ENCODE data around the gene GPR142.
A peak's percentile ranks its signal among the peaks of the same experiment; 100 is the strongest.

Gene GPR142

DNA sequence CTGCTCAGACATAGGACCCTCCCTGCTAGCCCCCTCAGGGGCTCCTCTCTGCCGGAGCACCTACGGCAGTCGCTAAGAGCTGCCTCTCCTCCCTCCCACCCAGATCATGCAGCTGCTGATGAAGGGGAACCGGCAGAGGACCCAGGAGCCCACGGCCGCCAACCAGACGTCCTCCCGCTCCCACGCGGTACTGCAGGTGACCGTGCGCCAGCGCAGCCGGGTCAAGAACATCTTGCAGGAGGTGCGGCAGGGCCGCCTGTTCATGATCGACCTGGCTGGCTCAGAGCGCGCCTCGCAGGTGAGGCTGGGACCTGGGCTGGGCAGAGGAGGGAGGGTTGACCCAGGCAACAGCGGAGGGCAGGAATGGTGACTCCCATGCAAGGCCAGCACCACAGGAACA, 22.6 kb upstream of the GPR142 start:
- DNase-seq (ENCODE audit: low read depth): no peak

DNA sequence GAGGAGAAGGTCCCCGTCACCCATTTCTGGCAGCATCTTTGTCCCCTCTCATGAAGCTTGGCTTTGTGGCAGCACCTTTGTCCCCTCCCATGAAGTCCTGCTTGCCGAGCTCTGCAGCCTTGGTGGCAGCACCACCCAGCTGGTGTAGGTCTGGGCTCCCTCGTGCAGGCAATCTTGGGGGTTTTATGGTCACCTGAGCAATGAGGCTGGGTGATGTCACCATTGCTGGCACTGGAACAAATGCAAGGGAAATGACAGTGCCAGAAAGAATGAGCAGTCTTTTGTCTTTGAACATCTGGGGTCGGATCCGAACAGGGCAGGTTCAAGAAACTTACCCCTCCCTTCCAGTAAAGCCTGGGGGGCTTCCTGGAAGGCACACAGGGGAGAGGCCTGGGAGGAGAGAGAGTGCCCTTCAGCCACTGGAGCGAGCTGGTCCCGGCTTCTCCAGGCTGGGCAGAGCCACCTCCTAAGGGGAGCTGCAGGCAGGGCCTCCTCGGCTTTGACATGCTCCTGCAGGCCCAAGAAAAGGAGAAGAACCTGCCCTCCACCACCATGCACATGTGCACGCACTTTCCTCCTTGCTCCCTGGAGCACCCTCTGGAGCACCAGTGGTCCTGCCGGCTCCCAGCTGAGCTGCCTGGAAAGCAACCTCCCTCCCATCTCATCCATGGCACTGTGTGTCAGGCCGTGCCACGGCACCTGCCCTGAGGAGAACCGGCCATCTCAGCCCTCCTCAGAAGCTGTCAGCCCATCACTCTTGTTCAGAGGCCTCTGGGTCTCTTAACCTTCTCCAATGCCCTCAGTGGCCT, 21.7 kb upstream of the GPR142 start:
- no peak for DNase-seq (ENCODE audit: low read depth)

DNA sequence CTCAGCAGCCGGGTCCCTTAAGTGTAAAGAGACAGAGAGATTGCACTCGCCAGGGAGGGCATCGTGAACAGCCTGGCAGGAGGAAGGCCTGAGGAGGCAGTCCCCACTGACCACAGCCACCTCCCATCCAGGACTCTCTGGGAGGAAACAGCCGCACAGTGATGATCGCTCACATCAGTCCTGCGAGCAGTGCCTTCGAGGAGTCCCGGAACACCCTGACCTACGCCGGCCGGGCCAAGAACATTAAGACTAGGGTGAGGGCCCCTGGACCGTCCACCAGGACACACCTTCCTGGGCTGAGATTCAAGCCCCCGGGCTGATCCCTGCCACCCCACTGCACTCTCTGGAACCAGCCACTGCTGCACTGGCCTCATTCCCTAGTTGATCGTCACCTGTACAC, 19.7 kb upstream of the GPR142 start:
- DNase-seq (ENCODE audit: low read depth): no peak

DNA sequence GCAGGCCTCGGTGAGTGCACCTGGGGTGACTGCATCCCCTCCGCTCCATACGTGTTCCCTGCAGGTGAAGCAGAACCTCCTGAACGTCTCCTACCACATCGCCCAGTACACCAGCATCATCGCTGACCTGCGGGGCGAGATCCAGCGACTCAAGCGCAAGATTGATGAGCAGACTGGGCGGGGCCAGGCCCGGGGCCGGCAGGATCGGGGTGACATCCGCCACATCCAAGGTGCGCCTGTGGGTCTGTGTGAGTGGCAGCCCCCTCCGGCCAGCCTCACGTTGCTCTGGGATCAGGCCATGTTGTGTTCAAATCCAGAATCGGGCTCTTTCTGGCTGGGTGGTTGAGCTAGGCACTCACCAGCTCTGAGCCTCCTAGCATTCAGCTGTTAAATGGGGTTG, 18.2 kb upstream of the GPR142 start:
- DNase-seq (ENCODE audit: low read depth): no peak

DNA sequence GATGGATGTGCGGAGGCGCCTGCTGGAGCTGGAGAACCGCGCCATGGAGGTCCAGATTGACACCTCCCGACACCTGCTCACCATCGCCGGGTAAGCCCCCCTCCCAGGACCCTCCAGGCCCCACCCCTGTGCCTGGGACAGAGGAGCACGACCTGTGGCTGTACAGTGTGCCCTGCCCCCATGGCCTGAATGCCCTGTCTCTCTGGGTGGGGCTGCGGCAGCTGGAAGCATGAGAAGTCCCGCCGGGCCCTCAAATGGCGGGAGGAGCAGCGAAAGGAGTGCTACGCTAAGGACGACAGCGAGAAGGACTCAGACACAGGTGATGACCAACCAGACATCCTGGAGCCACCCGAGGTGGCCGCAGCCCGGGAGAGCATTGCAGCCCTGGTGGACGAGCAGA, 16.8 kb upstream of the GPR142 start:
- no peak for DNase-seq (ENCODE audit: low read depth)

DNA sequence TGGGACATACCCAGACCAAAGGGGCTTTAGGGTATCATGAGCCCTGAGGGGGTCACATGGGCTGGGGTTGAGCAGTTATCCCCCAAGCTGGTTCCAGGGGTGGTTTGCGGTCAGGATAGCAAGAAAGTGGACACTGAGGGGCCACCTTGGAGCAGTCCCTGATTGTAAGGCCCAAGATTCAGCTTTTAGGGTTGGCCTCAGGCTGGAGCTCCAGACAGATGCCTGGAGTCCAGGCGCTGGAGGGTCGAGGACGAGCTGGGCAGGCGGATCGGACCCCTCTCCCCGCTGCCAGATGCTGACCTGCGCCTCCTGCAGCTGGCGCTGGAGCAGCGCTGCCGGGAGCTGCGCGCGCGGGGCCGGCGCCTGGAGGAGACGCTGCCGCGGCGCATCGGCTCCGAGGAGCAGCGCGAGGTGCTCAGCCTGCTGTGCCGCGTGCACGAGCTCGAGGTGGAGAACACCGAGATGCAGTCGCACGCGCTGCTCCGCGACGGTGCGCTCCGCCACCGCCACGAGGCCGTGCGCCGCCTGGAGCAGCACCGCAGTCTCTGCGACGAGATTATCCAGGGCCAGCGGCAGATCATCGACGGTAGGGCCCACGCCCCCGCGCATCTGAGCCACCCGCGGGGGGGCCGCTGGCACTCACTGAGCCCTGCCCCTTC, 15.6 kb upstream of the GPR142 start:
- DNase-seq (ENCODE audit: low read depth): no peak

DNA sequence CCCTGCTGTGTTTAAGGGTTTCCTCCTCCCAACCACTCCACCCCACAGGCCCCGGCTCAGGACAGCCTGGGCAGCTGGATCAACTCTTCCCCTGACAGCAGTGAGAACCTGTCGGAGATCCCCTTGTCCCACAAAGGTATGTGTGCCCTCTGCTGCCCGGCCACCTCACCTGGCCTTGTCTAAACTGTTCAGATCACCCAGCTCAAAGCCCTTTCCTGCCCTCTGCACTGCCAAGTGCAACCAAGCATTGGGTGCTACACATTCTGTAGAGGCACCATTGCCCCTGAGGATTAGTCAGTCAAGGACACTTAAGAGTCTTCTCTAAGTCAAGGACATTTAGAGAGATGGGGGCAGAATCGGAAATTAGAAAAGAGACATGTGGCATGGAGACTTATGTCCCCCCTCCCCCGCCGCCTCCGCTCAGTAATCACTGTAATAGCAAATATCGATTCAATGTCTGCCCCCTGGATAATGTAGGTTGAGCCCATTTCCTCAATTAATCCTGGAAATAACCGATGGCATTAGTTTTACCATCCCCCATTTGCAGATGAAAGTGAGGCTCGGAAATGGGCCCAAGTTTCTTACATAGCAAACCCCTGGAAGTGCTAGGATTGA, 13.8 kb upstream of the GPR142 start:
- no peak for DNase-seq (ENCODE audit: low read depth)

DNA sequence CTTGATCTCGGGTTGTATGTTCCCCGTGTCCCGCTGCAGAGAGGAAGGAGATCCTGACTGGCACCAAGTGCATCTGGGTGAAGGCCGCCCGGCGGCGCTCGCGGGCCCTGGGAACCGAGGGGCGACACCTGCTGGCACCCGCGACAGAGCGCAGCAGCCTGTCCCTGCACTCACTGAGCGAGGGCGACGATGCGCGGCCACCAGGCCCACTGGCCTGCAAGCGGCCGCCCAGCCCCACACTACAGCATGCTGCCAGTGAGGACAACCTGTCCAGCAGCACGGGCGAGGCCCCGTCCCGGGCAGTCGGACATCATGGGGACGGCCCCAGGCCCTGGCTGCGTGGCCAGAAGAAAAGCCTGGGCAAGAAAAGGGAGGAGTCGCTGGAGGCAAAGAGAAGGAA, 13.2 kb upstream of the GPR142 start:
- no peak for DNase-seq (ENCODE audit: low read depth)

DNA sequence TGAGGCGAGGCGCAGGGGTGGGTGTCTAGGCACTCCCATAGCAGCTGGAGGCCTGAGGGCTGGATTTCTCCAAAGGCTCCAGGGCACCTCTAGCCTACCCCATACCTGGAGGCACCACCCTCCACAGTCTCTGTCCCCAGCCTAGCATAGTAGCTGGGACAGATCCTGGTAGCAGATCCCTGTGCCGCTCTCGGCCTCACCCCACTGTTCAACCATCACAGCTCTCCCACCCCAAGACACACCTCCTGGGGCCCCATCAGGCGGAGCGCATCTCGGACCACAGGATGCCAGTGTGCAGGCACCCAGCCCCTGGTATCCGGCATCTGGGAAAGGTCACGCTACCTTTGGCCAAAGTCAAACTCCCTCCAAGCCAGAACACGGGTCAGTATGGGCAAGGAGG, 12.7 kb upstream of the GPR142 start:
- DNase-seq (ENCODE audit: low read depth): no peak

DNA sequence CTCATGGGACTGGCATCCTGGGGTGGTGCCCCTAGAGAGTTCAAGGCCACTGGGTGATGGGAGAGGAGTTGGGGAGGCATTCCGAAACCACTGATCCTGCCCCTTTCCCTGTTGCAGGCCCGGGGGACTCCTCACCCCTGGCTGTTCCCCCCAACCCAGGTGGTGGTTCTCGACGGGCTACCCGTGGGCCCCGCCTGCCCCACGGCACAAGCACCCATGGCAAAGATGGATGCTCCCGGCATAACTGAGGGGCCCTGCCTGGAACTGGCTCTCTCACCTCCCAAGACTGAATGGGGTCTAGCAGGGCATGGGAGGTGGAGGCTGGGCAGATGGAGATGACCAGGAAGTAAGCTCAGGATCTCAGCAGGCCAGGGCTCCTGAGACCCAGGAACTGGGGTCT, 12.2 kb upstream of the GPR142 start:
- no peak for DNase-seq (ENCODE audit: low read depth)

DNA sequence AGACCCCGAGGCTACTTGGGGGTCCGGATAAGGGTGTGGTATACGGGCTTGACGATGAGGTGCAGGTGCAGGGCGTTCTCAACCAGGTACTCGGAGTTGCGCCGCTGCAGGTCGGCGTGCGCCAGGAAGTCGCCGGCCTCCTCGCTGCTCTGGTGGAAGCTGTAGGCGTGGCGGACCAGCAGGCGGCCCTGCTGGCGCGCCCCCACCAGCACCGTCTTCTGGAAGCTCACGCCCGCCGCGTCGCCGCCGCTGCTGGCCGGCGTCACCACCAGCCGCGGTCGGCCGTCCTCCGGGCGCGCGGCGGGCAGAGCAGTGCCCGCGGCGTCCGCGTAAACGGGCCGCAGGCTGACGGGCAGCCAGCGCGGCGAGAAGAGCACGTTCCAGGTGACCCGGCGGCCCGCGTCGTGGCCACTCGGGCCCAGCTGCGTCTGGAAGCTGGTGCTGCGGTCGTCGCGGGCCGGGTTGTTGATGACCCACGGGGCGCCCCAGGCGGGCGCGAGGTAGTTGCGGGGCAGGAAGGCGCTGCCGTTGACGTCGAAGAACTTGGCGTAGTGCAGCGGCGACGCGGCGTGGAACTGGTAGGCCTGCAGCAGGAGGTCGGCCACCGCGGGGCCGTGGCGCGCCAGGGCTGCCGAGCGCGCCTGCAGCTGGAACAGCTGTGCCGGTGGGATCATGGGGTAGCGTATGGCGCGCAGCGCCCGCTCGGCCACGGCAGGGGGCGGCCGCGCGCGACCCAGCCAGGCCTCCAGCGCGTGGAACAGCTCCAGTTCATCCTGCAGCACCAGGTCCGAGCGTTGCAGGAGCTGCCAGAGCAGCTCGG, 10.4 kb upstream of the GPR142 start:
- DNase-seq (ENCODE audit: low read depth): no peak

DNA sequence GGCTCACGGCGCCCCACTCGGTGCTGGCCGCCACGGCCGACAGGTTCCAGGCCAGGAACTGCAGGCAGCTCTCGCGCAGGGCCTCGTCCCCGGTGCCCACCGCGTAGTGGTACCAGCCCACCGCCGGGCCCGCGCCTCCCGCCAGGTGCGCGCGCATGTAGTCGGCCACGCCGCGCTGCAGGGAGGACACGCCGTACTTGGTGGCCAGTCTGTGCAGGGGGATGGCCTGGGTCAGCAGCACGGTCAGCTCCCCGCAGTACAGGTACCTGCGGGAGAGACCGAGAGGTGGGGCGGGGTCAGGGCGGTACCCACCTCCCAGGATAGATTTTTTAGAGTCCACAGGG, 9.9 kb upstream of the GPR142 start:
- no peak for DNase-seq (ENCODE audit: low read depth)

DNA sequence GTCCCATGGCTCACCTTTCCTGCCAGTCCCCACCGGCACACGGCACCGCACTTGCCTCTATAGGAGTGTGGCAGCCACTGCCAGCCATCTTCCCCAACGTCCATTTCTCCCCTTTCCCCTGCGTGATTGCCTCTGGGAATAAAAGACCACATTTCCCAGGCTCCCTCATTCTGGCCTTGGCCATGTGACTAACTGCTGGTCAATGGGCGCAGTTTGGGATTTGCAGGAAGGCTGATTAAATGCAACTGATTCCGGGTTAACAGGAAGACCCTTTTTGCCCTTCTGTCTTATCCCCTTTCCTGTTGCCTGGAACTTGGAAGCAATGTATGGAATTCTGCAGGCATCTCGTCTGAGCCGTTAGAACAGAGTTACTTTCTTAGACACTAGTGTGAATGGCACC, 8.6 kb upstream of the GPR142 start:
- DNase-seq (ENCODE audit: low read depth): no peak

DNA sequence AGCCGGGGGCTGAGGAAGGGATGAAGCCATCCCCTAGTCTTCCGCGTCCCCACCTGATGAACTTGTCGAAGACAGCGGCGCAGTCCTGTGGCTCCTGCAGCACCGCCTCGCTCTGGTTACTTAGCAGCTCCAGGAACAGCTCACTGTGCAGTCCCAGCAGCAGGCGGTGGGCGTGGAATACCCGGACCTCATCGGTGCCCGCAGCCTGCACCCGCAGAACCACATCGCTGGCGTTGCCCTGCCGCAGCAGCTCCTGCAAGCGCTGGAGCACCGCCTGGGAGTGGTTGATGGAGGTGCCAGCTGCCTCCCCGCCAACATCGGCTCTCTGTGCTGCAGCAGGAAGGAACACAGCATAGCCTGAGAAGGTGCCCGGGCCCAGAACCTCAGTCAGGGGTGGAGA, 7.4 kb upstream of the GPR142 start:
- DNase-seq (ENCODE audit: low read depth): no peak

DNA sequence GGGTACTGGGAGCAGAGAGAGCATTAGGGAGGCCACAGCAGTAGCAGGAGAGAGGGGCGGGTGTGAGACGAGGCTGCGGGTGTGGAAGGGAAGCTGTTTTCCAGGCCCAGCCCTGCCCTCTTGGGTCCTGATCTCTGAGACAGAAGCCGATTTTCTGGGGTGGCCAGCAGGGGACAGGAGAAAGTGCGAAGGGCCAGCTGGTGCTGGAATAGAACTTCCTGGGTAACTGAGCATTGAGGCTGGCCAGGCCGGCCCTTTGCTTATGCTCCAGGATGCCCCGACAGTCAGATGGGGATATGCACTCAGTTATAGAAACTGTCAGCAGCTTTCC, 6.4 kb upstream of the GPR142 start:
- no peak for DNase-seq (ENCODE audit: low read depth)

DNA sequence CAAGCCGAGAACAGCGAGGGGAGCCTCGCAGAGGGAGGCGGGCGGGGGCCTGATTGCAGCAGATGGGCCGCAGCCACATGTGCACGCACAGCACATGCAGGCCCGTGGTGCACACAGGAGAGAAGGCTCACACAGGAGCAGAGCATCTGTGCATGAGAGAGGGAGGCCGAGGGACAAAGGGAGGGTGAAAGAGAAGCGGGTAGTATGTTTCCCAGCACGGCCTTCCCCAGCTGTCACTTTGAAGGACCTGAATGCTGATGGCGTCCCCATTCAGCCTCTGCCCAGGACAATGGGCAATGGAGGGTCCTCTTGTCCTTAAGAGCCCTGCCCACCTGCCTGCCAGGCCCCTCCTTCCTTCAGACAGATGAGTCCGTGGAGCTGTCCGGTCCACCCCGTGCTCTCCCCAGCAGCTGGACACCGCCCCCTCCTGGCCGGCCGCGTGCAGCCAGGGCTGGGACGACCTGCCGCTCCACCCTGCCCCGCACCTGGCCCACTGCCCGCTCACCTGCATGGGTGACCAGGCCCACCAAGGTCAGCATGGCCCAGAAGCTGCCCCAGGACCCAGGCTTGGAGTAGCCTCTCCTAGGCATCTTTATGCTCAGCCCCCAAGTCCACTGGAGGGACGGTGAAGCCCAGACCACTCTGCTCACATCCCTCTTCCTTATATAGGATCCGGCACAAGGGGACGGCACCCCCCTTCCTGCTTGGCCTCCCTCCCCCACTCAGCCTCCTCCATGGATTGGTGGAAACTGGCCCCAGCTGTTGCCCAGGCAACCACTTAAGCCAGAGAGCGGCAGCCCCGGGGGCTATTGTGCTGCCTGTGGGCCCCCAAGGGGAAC, 5.9 kb upstream of the GPR142 start, which contains the start of gene BTBD17:
BTBD17 (minus strand) TSS at position 639 of the 839 bp plus-strand sequence; CDS start at position 590, 49 bp downstream.
- no peak for DNase-seq (ENCODE audit: low read depth)

DNA sequence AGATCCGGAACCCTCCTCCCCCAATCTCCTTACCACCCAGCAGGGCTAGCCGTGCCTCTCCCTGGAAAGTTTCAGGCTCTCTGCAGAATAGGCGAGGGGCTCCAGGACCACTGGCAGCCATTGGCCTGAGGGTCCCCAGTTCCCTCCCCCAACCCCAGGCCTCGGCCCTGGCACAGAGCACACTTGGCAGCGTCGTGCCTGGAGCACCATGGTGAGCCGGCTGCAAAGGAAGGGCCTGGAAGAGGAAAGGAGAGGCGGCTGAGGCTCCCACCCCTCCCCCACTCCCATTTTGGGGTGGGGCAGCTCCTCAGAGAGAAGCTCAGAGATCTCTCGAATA, 5.3 kb upstream of the GPR142 start:
- DNase-seq (ENCODE audit: low read depth): no peak

DNA sequence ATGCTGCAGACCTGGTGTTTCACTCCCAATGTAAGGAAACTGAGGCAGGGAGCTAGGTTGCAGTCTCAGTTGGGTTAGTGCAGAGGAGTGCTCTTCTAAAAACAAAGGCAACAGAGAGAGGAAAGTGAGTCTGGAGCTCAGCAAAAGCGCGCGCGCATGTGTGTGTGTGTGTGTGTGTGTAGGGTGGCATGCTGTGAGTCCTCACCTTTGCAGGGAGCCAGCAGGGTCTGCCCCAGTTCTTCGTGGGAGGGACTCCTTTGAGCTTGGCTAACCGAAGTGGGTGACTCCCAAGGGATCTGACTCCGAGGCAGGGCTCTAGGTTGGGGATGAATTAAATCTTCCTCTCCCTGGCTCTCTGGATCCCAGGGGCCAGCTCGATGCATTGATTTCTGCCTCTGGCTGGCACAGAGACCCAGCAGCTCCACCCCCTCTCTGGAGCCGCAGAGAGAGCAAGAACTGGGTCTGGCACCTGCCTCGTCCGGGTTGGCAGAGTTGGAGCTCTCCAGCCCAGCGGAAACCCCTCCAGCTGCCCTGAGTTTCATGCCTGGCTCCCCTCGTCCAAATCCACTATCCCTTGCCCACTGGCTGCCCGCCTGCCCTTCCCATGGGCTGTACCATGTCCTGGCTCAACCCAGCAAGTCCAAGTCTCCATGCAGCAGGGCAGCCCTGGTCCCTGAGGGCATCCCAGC, 4.4 kb upstream of the GPR142 start:
- DNase-seq (ENCODE audit: low read depth): no peak

DNA sequence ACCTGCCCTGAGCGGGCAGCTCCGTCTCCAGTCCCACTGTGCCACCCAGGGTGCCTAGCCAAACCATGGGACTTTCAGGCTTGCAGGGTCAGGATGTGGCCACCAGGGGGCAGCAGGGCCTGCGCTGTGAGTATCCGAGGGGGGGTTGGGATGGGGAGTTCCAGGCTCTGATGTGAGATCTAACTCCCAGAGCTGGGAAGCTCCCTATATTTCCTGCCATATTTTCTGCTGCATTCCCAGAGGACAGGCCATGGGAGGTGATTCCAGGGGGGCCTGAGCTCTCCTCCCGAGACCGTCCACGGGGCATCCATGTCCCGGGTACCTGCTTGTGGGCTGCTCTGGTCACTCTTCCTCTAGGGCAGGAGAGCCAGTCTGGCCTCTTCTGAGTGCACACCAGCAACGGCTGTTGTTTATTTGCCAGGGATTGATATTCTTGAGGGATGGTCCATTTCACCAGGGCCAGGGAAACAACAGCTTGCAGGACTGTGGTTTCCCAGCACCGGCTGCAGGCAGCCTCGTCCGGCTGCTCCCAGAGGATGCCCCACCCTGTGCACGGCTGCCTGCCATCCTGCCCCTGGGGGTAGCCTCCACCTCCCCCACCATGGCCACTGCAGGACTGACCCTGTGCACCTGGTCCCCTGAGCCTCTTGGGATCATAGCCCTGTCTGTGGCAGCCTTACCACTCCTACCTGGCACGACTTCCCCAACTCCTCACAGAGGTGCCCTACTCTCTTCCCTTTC, 1.2 kb downstream of the GPR142 start:
- DNase-seq (ENCODE audit: low read depth): peak; percentile 44

DNA sequence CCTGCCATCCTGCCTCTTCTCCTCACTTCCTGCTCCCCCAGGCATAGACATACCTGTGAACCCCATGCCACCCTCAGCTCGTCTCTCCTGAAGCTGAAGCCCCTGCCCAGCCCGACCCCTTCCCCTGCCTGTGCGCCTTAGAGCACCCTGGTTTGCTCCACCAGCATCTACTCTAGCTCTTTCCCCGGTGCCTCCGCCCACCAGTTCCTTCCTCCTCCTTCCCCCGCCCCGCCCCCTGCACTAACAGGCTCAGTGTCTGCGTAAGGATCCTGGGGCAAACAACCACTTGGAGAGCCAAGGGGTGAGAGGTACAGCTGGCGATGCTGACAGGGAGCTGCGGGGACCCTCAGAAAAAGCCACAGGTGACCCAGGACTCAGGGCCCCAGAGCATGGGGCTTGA, 1.9 kb downstream of the GPR142 start:
- peak; percentile 55 for DNase-seq (ENCODE audit: low read depth)

All from stimulated activated CD8-positive, alpha-beta memory T cell treated with anti-CD3 and anti-CD28 coated beads, Interleukin-12 subunit alpha, Interleukin-12 subunit beta, amount 100 ng/mL, for 4 hours (primary cell).